A673 (cell line): ENCODE results near the gene LRRC15. TPM values are rescaled to one million over a fixed set of nuclear protein-coding genes. Genes with fewer than 3 reads are reported as not detected.

Experiments
- BruUV-seq: library from RNA; stranded (reverse); fragments of 400-500 nt; replicated peaks from 2 replicates; lab custom pipeline; 2021; lab: Mats Ljungman, UMichigan
- CTCF ChIA-PET: fragments of 300-600 bp; sonication (Branson Sonifier 250); formaldehyde crosslinking; loops from one replicate; lab custom pipeline; 2022; ENCODE audit warnings: antibody characterized with exemption; lab: Charles Lee
- POLR2A ChIA-PET: fragments of 300-600 bp; sonication (Branson Sonifier 250); formaldehyde crosslinking; loops from one replicate; lab custom pipeline; 2022; ENCODE audit warnings: antibody characterized with exemption; ENCODE audit not compliant: low non-redundant PET; lab: Charles Lee
- DNase-seq: peaks from one replicate; pipeline ENCODE4 v3.0.0-alpha.2; 2015; ENCODE audit warnings: low spot score
- H3K27ac ChIP-seq: fragments of 200-600 bp; sonication (generic); 2 replicates; pipeline ENCODE4 v1.5.1; 2016; ENCODE audit warnings: mixed run types, low read depth, mild to moderate bottlenecking, mixed read lengths, antibody characterized with exemption, low read length; ENCODE audit not compliant: poor library complexity, severe bottlenecking
- H3K27me3 ChIP-seq: fragments of 200-600 bp; sonication (generic); replicated peaks from 2 replicates; pipeline ENCODE4 v1.6.1; 2017; ENCODE audit warnings: mixed run types, low read depth, mild to moderate bottlenecking, mixed read lengths, antibody characterized with exemption, low read length; ENCODE audit not compliant: insufficient read depth, poor library complexity
- H3K36me3 ChIP-seq: fragments of 200-600 bp; sonication (generic); 2 replicates; pipeline ENCODE4 v1.6.1; 2016; ENCODE audit warnings: mixed run types, mild to moderate bottlenecking, mixed read lengths, antibody characterized with exemption, low read length; ENCODE audit not compliant: insufficient read depth, poor library complexity, severe bottlenecking
- H3K4me1 ChIP-seq: fragments of 200-600 bp; sonication (generic); 2 replicates; pipeline ENCODE4 v1.6.1; 2017; ENCODE audit warnings: mixed run types, mild to moderate bottlenecking, mixed read lengths, antibody characterized with exemption, low read length; ENCODE audit not compliant: insufficient read depth, poor library complexity, severe bottlenecking
- H3K4me3 ChIP-seq: fragments of 200-600 bp; sonication (generic); 2 replicates; pipeline ENCODE4 v1.5.1; 2016; ENCODE audit warnings: low read depth, mixed run types, mild to moderate bottlenecking, mixed read lengths, low read length; ENCODE audit not compliant: poor library complexity, severe bottlenecking
- H3K9me3 ChIP-seq: fragments of 200-600 bp; sonication (generic); 2 replicates; pipeline ENCODE4 v1.6.1; 2016; ENCODE audit warnings: mixed run types, low read depth, mild to moderate bottlenecking, mixed read lengths, antibody characterized with exemption, low read length; ENCODE audit not compliant: poor library complexity, severe bottlenecking
- CTCF ChIP-seq: fragments of 300-800, 200-600 bp; sonication (generic); conservative IDR thresholded peaks from 2 replicates; pipeline ENCODE4 v1.5.1; 2017; ENCODE audit warnings: low read depth, mild to moderate bottlenecking, antibody characterized with exemption, low read length, moderate library complexity, mixed read lengths
- EZH2 ChIP-seq: fragments of 200-600 bp; sonication (generic); IDR thresholded peaks from 2 replicates; pipeline ENCODE4 v1.6.1; 2017; ENCODE audit warnings: borderline replicate concordance, low read depth, mild to moderate bottlenecking, mixed read lengths, antibody characterized with exemption, low read length; ENCODE audit not compliant: poor library complexity, severe bottlenecking
- intact Hi-C: fragments of 100-400 bp; cut with micrococcal nuclease; formaldehyde crosslinking; loops from one replicate; pipeline ENCODE4 v1.10.0; 2022; ENCODE audit not compliant: unreplicated experiment
- total RNA-seq: library from RNA; stranded (reverse); gene quantifications from 2 replicates; pipeline ENCODE4 v1.2.3, GENCODE V29; 2021

LRRC15 gene
- total RNA-seq, 1 experiment from 2014 or later = not detected

- CTCF ChIA-PET = no interaction called here
- no peak overlapping the region for H3K27ac ChIP-seq
- H3K4me1 ChIP-seq = no peaks in the 10 kb centered on the region
- H3K27me3 ChIP-seq = no peaks in the 10 kb centered on the region
- POLR2A ChIA-PET = no interaction called here
- no peak overlapping the region for H3K4me3 ChIP-seq
- TF ChIP-seq EZH2 = no peak
- TF ChIP-seq CTCF = no peak
- BruUV-seq = no TSS peak
- H3K9me3 ChIP-seq = no peaks in the 10 kb centered on the region
- H3K36me3 ChIP-seq = no peaks in the 10 kb centered on the region
- intact Hi-C loops = no loop called here
- no peak for DNase-seq
These were observed 28.7 kb downstream of the LRRC15 start for GRCh38 chr3:194340757-194341400.

- Histone ChIP-seq H3K27me3 (no peaks in the 10 kb centered on the region), H3K27ac (no peak overlapping the region), H3K4me1 (no peaks in the 10 kb centered on the region), H3K9me3 (no peaks in the 10 kb centered on the region), H3K36me3 (no peaks in the 10 kb centered on the region), H3K4me3 (no peak overlapping the region)
- no peak for TF ChIP-seq CTCF
- no peak for TF ChIP-seq EZH2
- BruUV-seq = no TSS peak
- CTCF ChIA-PET = interaction anchor here (0.7 kb wide), 1 partner anchor 411 kb away, joined by 3 read pairs; no protein-coding TSS in a partner anchor
- intact Hi-C loops = loop anchor here (10.0 kb wide), 2 partner anchors 295 to 925 kb away; partner anchors contain the start of gene TMEM44
- DNase-seq = no peak
- POLR2A ChIA-PET = no interaction called here
These were observed 29.7 kb downstream of the LRRC15 start for GRCh38 chr3:194339840-194340239.

GRCh38 chr3:194339356-194339755 is 30.2 kb downstream of the LRRC15 start:
- Histone ChIP-seq H3K9me3 (no peaks in the 10 kb centered on the region), H3K36me3 (no peaks in the 10 kb centered on the region), H3K4me3 (no peak overlapping the region), H3K27ac (no peak overlapping the region), H3K27me3 (no peaks in the 10 kb centered on the region), H3K4me1 (no peaks in the 10 kb centered on the region)
- intact Hi-C loops = loop anchor here (10.0 kb wide), 2 partner anchors 295 to 925 kb away; partner anchors contain the start of gene TMEM44
- no TSS peak for BruUV-seq
- TF ChIP-seq CTCF (peak; percentile 53), EZH2 (no peak)
- DNase-seq = no peak
- POLR2A ChIA-PET = no interaction called here
- CTCF ChIA-PET = interaction anchor here (0.7 kb wide), 1 partner anchor 411 kb away, joined by 3 read pairs; no protein-coding TSS in a partner anchor
